OCI-LY1 (cell line): ENCODE data around the gene CRISPLD2.

Experiments
- EZH2 ChIP-seq: fragments of 200-600 bp; sonication (generic), shearing (Covaris generic); IDR thresholded peaks from 2 replicates; pipeline ENCODE4 v1.8.0; 2017; ENCODE audit warnings: borderline replicate concordance, mixed run types, mild to moderate bottlenecking, antibody characterized with exemption, low read length, moderate library complexity, mixed read lengths
- TF ChIP-seq, protein P1 (sequence below): fragments of 200-600 bp; sonication (generic), shearing (Covaris generic); IDR thresholded peaks from 2 replicates; pipeline ENCODE4 v1.5.1; 2017; ENCODE audit warnings: mild to moderate bottlenecking, antibody characterized with exemption, low read length, moderate library complexity, mixed read lengths

DNA sequence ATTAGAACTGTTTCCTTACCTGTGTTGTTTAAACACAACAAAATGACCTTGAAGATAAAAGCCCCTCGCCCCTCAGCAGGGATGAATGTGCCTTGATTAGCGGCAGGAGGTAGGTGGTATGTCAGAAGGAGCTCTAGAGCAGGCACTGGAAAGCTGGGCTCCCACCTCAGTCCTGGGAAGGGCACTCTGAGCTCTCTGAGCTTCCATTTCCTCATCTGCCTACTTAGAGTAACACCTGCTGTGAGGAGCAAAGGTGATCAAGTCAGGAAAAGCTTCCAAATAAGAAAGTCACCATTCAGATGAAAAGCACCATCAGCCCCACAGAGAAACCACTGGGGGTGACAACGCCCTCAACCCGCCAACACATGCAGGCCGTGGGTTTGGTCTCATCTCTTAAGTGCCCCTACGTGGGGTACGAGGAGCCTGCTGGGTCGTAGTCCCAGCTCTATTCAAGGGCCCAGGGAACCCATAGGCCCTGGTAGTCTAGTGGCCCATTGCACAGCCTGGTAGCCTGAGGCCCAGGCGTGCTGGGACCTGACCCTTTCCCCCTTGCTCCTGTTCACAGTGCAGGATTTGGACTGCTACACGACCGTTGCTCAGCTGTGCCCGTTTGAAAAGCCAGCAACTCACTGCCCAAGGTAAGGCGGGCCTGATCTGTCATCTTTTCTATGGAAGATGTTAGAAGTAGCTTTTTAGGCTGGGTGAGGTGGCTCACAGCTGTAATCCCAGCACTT lies 57.3 kb downstream of the CRISPLD2 start:
- TF ChIP-seq, protein P1, sequence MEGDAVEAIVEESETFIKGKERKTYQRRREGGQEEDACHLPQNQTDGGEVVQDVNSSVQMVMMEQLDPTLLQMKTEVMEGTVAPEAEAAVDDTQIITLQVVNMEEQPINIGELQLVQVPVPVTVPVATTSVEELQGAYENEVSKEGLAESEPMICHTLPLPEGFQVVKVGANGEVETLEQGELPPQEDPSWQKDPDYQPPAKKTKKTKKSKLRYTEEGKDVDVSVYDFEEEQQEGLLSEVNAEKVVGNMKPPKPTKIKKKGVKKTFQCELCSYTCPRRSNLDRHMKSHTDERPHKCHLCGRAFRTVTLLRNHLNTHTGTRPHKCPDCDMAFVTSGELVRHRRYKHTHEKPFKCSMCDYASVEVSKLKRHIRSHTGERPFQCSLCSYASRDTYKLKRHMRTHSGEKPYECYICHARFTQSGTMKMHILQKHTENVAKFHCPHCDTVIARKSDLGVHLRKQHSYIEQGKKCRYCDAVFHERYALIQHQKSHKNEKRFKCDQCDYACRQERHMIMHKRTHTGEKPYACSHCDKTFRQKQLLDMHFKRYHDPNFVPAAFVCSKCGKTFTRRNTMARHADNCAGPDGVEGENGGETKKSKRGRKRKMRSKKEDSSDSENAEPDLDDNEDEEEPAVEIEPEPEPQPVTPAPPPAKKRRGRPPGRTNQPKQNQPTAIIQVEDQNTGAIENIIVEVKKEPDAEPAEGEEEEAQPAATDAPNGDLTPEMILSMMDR = no peak
- no peak for TF ChIP-seq EZH2
